ENCODE data around the gene CYP4X1. TPM values are rescaled to one million over a fixed set of nuclear protein-coding genes. Genes with fewer than 3 reads are reported as not detected.
A peak's percentile ranks its signal among the peaks of the same experiment; 100 is the strongest.

CYP4X1 gene
- total RNA-seq, 1 experiment from 2014 or later: 0.44 TPM

DNA sequence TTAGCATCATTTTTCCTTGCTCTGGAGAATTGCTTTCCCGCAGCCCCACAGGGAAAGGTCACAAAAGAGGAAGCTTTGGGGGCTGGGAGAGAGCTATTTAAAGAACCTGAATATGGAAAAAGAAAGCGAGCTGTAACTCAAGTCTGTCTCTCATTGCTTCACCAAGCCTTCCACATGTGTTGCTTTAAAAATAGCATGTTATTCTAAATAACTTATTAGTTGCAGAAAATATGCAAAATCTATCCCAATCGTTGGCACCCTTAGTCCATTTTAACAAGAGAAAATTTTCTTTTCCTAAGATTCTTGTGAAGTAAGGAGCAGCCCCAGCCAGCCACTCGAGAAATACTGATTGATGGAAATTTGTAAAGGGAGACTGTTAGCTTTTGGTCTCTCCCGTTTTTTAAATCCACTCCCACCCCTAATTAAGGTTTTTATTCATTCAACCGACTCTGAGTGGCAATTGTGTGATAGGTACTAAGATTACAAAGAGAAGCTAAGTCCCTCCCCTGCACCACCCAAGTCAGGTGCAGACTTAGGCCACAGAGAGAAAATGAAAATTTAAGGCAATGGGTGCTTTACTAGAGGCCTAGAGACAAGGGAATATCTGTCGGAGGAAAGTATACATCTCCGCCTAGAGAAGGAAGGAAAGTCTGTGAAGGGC is 802 bp downstream of the CYP4X1 start:
- H2AFZ ChIP-seq (ENCODE audit: low read length): peak overlapping the region; percentile 86
- WGBS (ENCODE audit: extremely low coverage, insufficient read length, low lambda C conversion rate): no CpG with 5 or more reads among the region's 8 CpGs
- no peak overlapping the region for H4K5ac ChIP-seq (ENCODE audit: insufficient read length, low read depth, low read length)
- no peak overlapping the region for H4K8ac ChIP-seq (replicated peaks; ENCODE audit: insufficient read length, low read depth, low read length)
- H4K91ac ChIP-seq (ENCODE audit: insufficient read length, low read depth, low read length): no peak overlapping the region
- H3K27ac Mint-ChIP-seq: no peak overlapping the region
- no peak overlapping the region for H2BK20ac ChIP-seq (ENCODE audit: low read depth, low read length, poor library complexity, severe bottlenecking)
- no peak overlapping the region for H2AK5ac ChIP-seq (ENCODE audit: insufficient read length, low read length)
- no peak overlapping the region for H3T11ph ChIP-seq (ENCODE audit: low read length)
- no peaks in the 10 kb centered on the region for H3K9me3 ChIP-seq (ENCODE audit: control insufficient read depth, low read depth, low read length)
- H2BK5ac ChIP-seq (ENCODE audit: insufficient read length, low read length): no peak overlapping the region
- H3K4ac ChIP-seq (ENCODE audit: low read depth, low read length): no peak overlapping the region
- no peaks in the 10 kb centered on the region for H4K20me1 ChIP-seq (ENCODE audit: control insufficient read depth, insufficient read depth, insufficient read length)
- no peak overlapping the region for H3K9ac ChIP-seq (ENCODE audit: extremely low read depth, insufficient read length, low read length)
- H2BK120ac ChIP-seq (ENCODE audit: low read depth, low read length, poor library complexity, severe bottlenecking): no peak overlapping the region
- no peak for DNase-seq
- H3K27ac ChIP-seq (ENCODE audit: insufficient read length, low read depth, low read length): no peak overlapping the region
- no peak overlapping the region for H2BK15ac ChIP-seq (ENCODE audit: low read depth, low read length)
- H3K36me3 Mint-ChIP-seq (ENCODE audit: insufficient read depth in 1 of 3, low read depth in 3 of 3): no peaks in the 10 kb centered on the region
- peaks cover 6% of the 10 kb centered on the region; the same call in 1 of the 2 replicates for H3K4me1 ChIP-seq (ENCODE audit: insufficient read depth, low read length)
- H3K4me2 ChIP-seq (ENCODE audit: insufficient read depth, insufficient read length, low read length): peak overlapping the region; percentile 46
- H3K79me2 ChIP-seq (ENCODE audit: insufficient read depth, low read length): no peaks in the 10 kb centered on the region
- no peaks in the 10 kb centered on the region for H3K79me1 ChIP-seq (ENCODE audit: insufficient read depth, low read depth, low read length, poor library complexity, severe bottlenecking)
- H3K23ac ChIP-seq (ENCODE audit: insufficient read length, low read depth, low read length): no peak overlapping the region
- no peaks in the 10 kb centered on the region for H3K9me3 Mint-ChIP-seq
- no peak overlapping the region for H3K56ac ChIP-seq (ENCODE audit: insufficient read length, low read depth, low read length)
- TF ChIP-seq, protein P1, sequence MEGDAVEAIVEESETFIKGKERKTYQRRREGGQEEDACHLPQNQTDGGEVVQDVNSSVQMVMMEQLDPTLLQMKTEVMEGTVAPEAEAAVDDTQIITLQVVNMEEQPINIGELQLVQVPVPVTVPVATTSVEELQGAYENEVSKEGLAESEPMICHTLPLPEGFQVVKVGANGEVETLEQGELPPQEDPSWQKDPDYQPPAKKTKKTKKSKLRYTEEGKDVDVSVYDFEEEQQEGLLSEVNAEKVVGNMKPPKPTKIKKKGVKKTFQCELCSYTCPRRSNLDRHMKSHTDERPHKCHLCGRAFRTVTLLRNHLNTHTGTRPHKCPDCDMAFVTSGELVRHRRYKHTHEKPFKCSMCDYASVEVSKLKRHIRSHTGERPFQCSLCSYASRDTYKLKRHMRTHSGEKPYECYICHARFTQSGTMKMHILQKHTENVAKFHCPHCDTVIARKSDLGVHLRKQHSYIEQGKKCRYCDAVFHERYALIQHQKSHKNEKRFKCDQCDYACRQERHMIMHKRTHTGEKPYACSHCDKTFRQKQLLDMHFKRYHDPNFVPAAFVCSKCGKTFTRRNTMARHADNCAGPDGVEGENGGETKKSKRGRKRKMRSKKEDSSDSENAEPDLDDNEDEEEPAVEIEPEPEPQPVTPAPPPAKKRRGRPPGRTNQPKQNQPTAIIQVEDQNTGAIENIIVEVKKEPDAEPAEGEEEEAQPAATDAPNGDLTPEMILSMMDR (conservative IDR thresholded peaks at IDR 0.05): no peak
- peaks cover 18 to 25% of the 10 kb centered on the region in 2 experiments for H3K4me1 Mint-ChIP-seq
- no peaks in the 10 kb centered on the region; the same call in 1 of the 2 replicates for H3K27me3 ChIP-seq (ENCODE audit: insufficient read depth, low read length)
- no peak overlapping the region for H3K14ac ChIP-seq (ENCODE audit: insufficient read depth, low read length)
- H3K4me3 Mint-ChIP-seq: peak overlapping the region; percentile 64 to 82
- H2BK12ac ChIP-seq (ENCODE audit: insufficient read length, low read depth, low read length): no peak overlapping the region
- no peak overlapping the region for H3K18ac ChIP-seq (ENCODE audit: insufficient read length, low read depth, low read length)
- peaks cover 44% of the 10 kb centered on the region for H3K27me3 Mint-ChIP-seq (ENCODE audit: low read depth)
- H3K23me2 ChIP-seq (ENCODE audit: insufficient read length, low read depth, low read length, poor library complexity, severe bottlenecking): no peaks in the 10 kb centered on the region
